ENCODE data around the gene WDR91. TPM values are rescaled to one million over a fixed set of nuclear protein-coding genes. Genes with fewer than 3 reads are reported as not detected.

WDR91 gene
- total RNA-seq, 1 donor from 2014 or later: 6.8 TPM

DNA sequence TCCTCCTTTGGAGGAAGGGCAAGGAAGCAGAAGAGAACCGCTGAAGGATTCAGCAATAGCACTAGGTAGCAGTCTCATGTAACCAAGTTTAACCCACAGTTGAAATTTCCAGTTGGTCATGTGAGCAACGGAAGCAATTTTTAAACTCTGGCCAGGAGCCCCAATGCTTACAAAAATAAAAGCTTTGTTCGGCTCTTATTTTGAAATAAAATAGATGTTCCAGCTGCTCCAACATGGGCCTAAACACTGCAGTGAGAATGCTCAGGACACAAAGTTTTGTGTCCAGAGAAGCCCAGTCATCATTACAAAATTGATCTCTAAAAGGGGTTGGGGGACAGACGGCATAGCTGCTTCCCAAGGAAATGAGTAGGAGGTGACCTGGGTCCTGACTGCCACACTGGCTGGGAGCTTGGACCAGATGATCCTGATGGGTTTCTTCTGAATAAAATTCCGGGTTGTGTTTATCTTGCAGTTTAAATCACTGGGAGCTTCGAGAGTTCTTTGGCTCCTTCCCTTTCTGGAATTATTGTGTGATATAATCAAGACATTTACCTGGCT is 63.9 kb downstream of the WDR91 start:
- peak overlapping the region; percentile 91 to 99 (median 92) for H3K9ac ChIP-seq (ENCODE audit: low read depth in 1 of 3, low read length in 3 of 3)

GRCh38 chr7:135143885-135144668 is 67.2 kb downstream of the WDR91 start:
- no peaks in the 10 kb centered on the region for H3K36me3 ChIP-seq (ENCODE audit: control insufficient read depth in 3 of 3, insufficient read depth in 3 of 3, low read length in 3 of 3)
- no peaks in the 10 kb centered on the region for H3K27me3 ChIP-seq (ENCODE audit: control insufficient read depth in 3 of 3, insufficient read depth in 3 of 3, low read length in 3 of 3)
- H3K4me3 ChIP-seq (ENCODE audit: low read length in 3 of 3): no peak overlapping the region
- H3K9me3 ChIP-seq (ENCODE audit: control insufficient read depth in 3 of 3, low read length in 3 of 3): no peaks in the 10 kb centered on the region
- H3K9ac ChIP-seq (ENCODE audit: low read depth in 1 of 3, low read length in 3 of 3): no peak overlapping the region
- H3K27ac ChIP-seq (ENCODE audit: low read depth, low read length): peak overlapping the region; percentile 66
- peaks cover 11 to 24% (median 20%) of the 10 kb centered on the region in 3 donors for H3K4me1 ChIP-seq (ENCODE audit: control insufficient read depth in 3 of 3, insufficient read depth in 3 of 3, low read length in 3 of 3)

More for the DNA sequence above, 63.9 kb downstream of the WDR91 start:
- peaks cover 3 to 12% (median 4%) of the 10 kb centered on the region in 3 donors for H3K36me3 ChIP-seq (ENCODE audit: control insufficient read depth in 3 of 3, insufficient read depth in 3 of 3, low read length in 3 of 3)
- no peaks in the 10 kb centered on the region for H3K9me3 ChIP-seq (ENCODE audit: control insufficient read depth in 3 of 3, low read length in 3 of 3)
- peak overlapping the region; percentile 78 to 99 (median 89) for H3K4me3 ChIP-seq (ENCODE audit: low read length in 3 of 3)
- peak overlapping the region; percentile 98 for H3K27ac ChIP-seq (ENCODE audit: low read depth, low read length)
- peaks cover 28 to 45% (median 36%) of the 10 kb centered on the region in 3 donors for H3K4me1 ChIP-seq (ENCODE audit: control insufficient read depth in 3 of 3, insufficient read depth in 3 of 3, low read length in 3 of 3)
- H3K27me3 ChIP-seq (ENCODE audit: control insufficient read depth in 3 of 3, insufficient read depth in 3 of 3, low read length in 3 of 3): no peaks in the 10 kb centered on the region

Small RNA genes within 50 kb of the gene (small RNA-seq; reads per million reads assigned to genes)
- 0.07 reads per million for gene MIR6509

Other genes starting within 250 kb of the WDR91 start
- 4.2 TPM for gene AGBL3, start 225.0 kb downstream of the WDR91 start, total RNA-seq
- 1.6 TPM for gene TMEM140, start 63.5 kb downstream of the WDR91 start, total RNA-seq
- 20.4 TPM for gene CYREN, start 40.8 kb downstream of the WDR91 start, total RNA-seq
- not detected for gene STRA8, start 22.3 kb upstream of the WDR91 start, total RNA-seq

Measured in skeletal muscle tissue (tissue), 5 donors.